ENCODE results near the gene CXXC1.
"Not testable (repeated sequence)": the region's sequence is repeated elsewhere in the genome, so short reads cannot be mapped to it uniquely, and the experiment has no call there.

The CXXC1 gene

DNA sequence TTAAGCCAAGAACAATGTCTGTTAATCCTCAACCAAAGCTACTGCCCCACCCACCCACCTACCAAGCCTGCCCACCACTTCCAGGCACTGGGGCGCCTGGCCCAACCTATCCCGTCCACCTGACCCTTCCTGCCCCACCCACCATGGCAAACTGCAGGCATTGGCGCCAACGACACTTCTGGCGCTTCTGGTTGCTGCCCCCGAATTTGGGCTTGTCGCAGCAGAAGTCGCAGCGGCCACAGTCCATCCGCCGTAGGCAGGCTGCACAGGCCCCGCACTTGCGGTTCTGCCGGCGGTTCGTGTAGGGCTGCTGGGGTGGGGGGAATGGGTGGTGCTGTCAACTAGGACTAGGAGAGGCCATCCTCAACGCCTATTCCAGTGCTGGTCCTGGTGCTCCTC lies 13.4 kb downstream of the CXXC1 start:
- DNase-seq (ENCODE audit: low read depth in 2 of 2) = no peak

DNA sequence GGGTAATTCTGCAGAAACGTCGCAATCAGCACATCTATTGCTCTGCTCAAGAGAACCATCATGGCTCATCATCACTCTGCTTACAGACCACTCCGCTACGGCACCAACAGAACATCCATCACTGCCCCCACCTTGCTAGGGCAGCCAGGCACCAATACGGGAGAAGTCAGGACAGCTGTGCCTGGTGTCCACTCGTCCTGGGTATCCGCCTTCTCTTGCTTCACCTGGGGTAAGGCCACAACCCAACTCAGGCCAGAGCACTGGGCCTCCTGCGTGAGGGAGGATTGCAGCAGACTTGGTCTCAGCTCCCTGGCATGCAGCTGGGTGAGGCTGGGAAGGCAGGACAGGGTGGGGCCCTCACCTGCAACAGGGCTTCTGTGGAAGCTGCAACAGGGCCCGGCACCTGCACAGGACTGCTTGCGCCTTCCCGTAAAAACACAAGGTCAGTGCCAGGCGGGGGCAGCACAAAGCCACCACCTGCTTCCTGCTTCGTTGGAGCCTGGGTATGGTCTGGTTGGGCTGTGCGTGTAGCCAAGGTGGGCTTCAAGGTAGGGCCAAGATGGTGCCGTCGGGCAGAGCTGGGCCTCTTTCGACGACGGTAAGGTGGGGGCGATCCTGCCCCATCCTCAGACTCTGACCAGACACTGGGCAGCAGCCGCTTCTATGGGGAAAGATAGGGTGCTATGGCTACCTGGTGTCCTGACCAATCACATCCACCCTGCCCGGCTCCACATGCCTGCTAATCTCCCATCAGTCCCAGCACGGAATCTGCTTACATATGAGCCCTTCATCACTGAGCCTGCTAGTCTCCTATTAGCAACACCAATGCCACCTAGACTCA lies 14.1 kb downstream of the CXXC1 start:
- no peak for DNase-seq (ENCODE audit: low read depth in 2 of 2)

DNA sequence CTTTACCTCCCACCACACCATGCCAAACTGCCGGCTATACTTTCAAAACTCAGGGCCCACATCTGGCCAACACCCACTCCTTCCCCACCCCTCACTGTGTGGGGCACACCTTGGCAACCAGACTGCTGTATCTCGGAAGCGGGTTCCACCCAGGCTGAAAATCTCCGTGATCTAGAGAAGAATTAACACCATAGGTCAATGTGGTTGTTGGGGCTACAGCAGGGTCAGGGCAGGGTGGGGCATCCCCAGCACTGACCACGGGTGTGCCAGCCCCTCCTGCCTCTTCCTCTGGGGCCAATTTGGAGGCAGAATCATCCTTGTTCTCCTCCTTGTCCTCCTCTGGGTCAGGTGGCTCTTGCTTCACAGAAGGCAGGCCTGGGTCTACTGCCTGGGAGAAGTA lies 14.9 kb downstream of the CXXC1 start:
- DNase-seq (ENCODE audit: low read depth in 2 of 2) = no peak

DNA sequence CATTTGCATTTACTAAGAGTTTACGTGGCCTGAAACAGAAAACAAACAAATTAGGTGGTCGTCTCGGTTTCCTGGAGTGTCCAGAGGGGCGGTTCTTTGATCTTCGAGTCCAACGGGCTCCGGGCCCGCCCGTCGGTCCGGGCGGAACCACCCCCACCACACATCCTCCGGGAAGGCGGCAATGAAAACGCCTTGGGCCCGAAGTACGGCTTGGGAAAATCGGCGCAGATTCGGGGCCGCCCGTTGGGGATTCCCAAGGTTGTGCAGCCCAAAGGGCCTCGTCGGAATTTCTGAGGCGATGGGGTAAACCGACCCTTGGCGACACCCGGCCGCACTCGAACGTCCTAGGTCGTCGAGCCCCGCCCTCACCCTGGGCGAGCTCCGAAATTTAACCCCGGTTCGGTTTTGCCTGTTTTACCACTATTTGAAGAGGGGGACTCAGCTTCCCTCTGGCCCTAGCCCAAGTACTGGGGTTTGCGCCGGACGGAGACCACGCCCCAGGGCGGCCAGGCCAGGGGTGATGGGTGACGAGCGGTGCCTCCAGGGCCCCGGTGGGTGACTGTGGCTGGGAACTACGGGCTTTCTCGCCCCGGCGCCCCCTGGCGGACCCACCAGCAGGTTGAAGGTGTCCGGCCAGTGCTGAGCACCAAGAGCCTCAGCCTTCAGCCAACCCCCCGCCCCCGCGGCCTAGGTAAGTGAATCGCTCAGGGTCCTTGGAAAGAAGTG lies 19.3 kb downstream of the CXXC1 start:
- DNase-seq (ENCODE audit: low read depth in 2 of 2) = peak; percentile 56 to 64

GRCh38 chr18:50266248-50266704 lies 21.2 kb downstream of the CXXC1 start, which contains the start of gene CFAP53:
CFAP53 (minus strand) TSS chr18:50266495; CDS start chr18:50266404, 91 bp downstream.
- DNase-seq (ENCODE audit: low read depth in 2 of 2) = peak; percentile 66 to 79

- no peak for DNase-seq (ENCODE audit: low read depth in 2 of 2)
Observed at GRCh38 chr18:50262977-50263376, 24.5 kb downstream of the CXXC1 start.

- DNase-seq (ENCODE audit: low read depth in 2 of 2) = no peak
Observed at GRCh38 chr18:50250935-50251334, 36.6 kb downstream of the CXXC1 start.

DNA sequence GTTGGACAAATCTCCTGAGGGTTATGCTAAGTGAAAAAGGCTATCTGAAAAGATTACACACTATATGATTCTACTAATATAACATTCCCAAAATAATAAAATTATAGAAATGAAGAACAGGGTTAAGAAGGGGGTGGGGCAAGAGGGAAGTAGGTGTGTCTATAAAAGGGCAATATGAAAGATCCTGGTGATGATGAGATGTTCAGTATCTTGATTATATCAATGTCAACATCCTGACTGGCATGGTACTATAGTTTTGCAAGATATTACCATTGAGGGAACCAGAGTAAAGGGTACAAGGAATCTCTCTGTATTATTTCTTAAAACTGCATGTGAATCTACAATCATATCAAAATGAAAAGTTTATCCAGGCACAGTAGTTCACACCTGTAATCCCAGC lies 37.9 kb downstream of the CXXC1 start:
- no peak for DNase-seq (ENCODE audit: low read depth in 2 of 2)

DNA sequence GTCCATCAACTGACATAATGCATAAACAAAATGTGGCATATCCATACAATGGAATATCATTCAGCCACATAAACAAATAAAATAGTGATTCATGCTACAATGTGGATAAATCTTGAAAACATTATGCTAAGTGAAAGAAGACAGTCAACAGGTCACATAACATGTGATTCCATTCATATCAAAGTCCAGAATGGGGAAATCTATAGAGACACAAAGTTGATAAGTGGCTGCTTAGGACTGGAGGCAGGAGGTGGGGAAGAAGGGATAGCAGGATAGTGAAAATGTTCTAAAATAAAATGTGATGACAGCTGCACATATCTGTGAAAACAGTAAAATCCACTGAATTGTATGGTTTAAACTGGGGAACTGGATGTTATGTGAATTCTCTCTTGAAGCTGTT lies 39.9 kb downstream of the CXXC1 start:
- DNase-seq (ENCODE audit: low read depth in 2 of 2) = no peak

GRCh38 chr18:50241768-50242167 lies 45.7 kb downstream of the CXXC1 start:
- DNase-seq (ENCODE audit: low read depth in 2 of 2) = not testable (repeated sequence)

GRCh38 chr18:50240080-50240563 lies 47.4 kb downstream of the CXXC1 start:
- DNase-seq (ENCODE audit: low read depth in 2 of 2) = no peak

DNA sequence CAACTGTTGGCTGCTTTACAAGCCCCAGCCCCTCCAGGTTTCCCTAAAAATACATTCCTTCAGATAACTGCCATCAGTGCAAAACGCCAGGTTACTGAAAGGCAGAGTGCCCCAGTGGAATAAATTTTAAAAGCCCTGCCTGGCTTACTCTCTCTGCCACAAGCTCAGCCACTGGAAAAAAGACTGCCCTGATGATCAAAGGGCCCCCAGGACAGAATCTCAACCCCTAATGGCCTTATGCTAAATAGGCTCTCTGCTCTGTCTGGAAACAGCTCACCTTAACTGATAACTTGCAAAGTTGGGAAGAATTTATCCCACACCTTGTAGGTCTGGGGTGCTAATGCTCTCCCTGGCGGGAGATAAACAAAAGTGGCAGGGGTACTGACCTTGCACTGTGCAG lies 55.1 kb downstream of the CXXC1 start:
- DNase-seq (ENCODE audit: low read depth in 2 of 2) = no peak
